Stimulated activated CD4-positive, alpha-beta T cell treated with anti-CD3 and anti-CD28 coated beads, Interleukin-12 subunit alpha, Interleukin-12 subunit beta, amount 100 ng/mL, for 4 hours (primary cell): ENCODE measurements around the gene PSMC3.

Source experiments
- DNase-seq: peaks from one replicate; pipeline ENCODE4 v3.0.0-alpha.2; 2020

The PSMC3 gene

GRCh38 chr11:47393163-47394049, 32.8 kb downstream of the PSMC3 start:
- no peak for DNase-seq

GRCh38 chr11:47392546-47393162, 33.6 kb downstream of the PSMC3 start:
- no peak for DNase-seq

- DNase-seq = no peak
Measured at GRCh38 chr11:47391711-47392432, 34.4 kb downstream of the PSMC3 start.

- DNase-seq = no peak
Measured at GRCh38 chr11:47391077-47391583, 35.1 kb downstream of the PSMC3 start.

- DNase-seq = no peak
Measured at GRCh38 chr11:47390422-47390760, 35.8 kb downstream of the PSMC3 start.

GRCh38 chr11:47389577-47390421, 36.4 kb downstream of the PSMC3 start:
- DNase-seq = no peak

- no peak for DNase-seq
Measured at GRCh38 chr11:47388697-47389576, 37.3 kb downstream of the PSMC3 start.

GRCh38 chr11:47387944-47388696, 38.1 kb downstream of the PSMC3 start:
- DNase-seq = no peak

GRCh38 chr11:47384498-47384897, 41.7 kb downstream of the PSMC3 start:
- DNase-seq = no peak

GRCh38 chr11:47383071-47383470, 43.2 kb downstream of the PSMC3 start:
- DNase-seq = no peak

- no peak for DNase-seq
Measured at GRCh38 chr11:47380078-47380477, 46.2 kb downstream of the PSMC3 start.

- DNase-seq = no peak
Measured at GRCh38 chr11:47379317-47379716, 46.9 kb downstream of the PSMC3 start.

GRCh38 chr11:47378836-47379170, 47.4 kb downstream of the PSMC3 start:
- no peak for DNase-seq

GRCh38 chr11:47378010-47378835, 48.0 kb downstream of the PSMC3 start, which contains the start of gene SPI1:
TSS of gene SPI1 (minus strand) at chr11:47378547. CDS start at chr11:47378353, 194 bp downstream.
- DNase-seq = no peak

GRCh38 chr11:47377571-47378009, 48.6 kb downstream of the PSMC3 start:
- no peak for DNase-seq

- no peak for DNase-seq
Measured at GRCh38 chr11:47376525-47377371, 49.5 kb downstream of the PSMC3 start.

GRCh38 chr11:47376107-47376524, 50.1 kb downstream of the PSMC3 start:
- DNase-seq = no peak

GRCh38 chr11:47375546-47376085, 50.6 kb downstream of the PSMC3 start:
- DNase-seq = no peak
